Endothelial cell of umbilical vein (primary cell): ENCODE measurements around the gene GSC2. TPM values are rescaled to one million over a fixed set of nuclear protein-coding genes. Genes with fewer than 3 reads are reported as not detected.

Experiments
- BruUV-seq: library from RNA; stranded (reverse); fragments of 400-500 nt; replicated peaks from 2 replicates; lab custom pipeline; 2021; lab: Mats Ljungman, UMichigan
- CTCF ChIA-PET: fragments of 300-600, 350-600 bp; sonication (Branson Sonifier 250); formaldehyde crosslinking; loops from one replicate; lab custom pipeline; 2021; ENCODE audit warnings: antibody characterized with exemption, inconsistent platforms; lab: Charles Lee
- POLR2A ChIA-PET: fragments of 300-600, 350-600 bp; sonication (Branson Sonifier 250); formaldehyde crosslinking; loops from one replicate; lab custom pipeline; 2021; ENCODE audit warnings: antibody characterized with exemption, inconsistent platforms; lab: Charles Lee
- DNase-seq: peaks from one replicate; pipeline ENCODE4 v3.0.0-alpha.2; 2011; ENCODE audit warnings: low read depth, low spot score
- FAIRE-seq: peaks from 2 replicates; lab custom pipeline; 2011; peaks lifted over from hg19 to GRCh38; lab: Jason Lieb, UNC
- H2AFZ ChIP-seq: 2 replicates; pipeline ENCODE4 v1.6.0; 2012; ENCODE audit warnings: low read depth, low read length, control low read depth, inconsistent platforms
- H3K27ac ChIP-seq: 2 replicates; pipeline ENCODE4 v1.5.1; 2011; ENCODE audit warnings: low read depth, mild to moderate bottlenecking, control low read depth, low read length, moderate library complexity; ENCODE audit not compliant: insufficient read depth
- H3K27me3 ChIP-seq, 2 experiments: 2 replicates each; pipeline versions ENCODE4 v1.6.0 to v1.6.1; 2011; ENCODE audit warnings: low read length in 2 of 2, mixed read lengths in 1 of 2; ENCODE audit not compliant: control insufficient read depth in 2 of 2, insufficient read depth in 2 of 2
- H3K36me3 ChIP-seq, 2 experiments: 2 replicates in 1 of 2; 3 replicates in 1 of 2; pipeline ENCODE4 v1.5.1; 2011; ENCODE audit warnings: low read length in 2 of 2, mild to moderate bottlenecking in 1 of 2, moderate library complexity in 1 of 2; ENCODE audit not compliant: control insufficient read depth in 2 of 2, insufficient read depth in 2 of 2; ENCODE audit errors: extremely low read depth in 1 of 2
- H3K4me1 ChIP-seq: 3 replicates; pipeline ENCODE4 v1.5.1; 2011; ENCODE audit warnings: mild to moderate bottlenecking, low read length; ENCODE audit not compliant: control insufficient read depth, insufficient read depth; ENCODE audit errors: extremely low read depth
- H3K4me2 ChIP-seq: 2 replicates; pipeline ENCODE4 v1.6.1; 2011; ENCODE audit warnings: low read length, control low read depth, mixed read lengths; ENCODE audit not compliant: insufficient read depth
- H3K4me3 ChIP-seq, 3 experiments: fragments of 200-600 bp in 1 of 3; sonication (generic), shearing (Covaris generic) in 1 of 3; replicated peaks in 1 of 3; 2 replicates each; pipeline ENCODE4 v1.5.1; 2011 to 2016; ENCODE audit warnings: control low read depth in 3 of 3, low read length in 3 of 3, mild to moderate bottlenecking in 2 of 3, inconsistent platforms in 1 of 3, low read depth in 1 of 3, moderate library complexity in 1 of 3; ENCODE audit not compliant: insufficient read depth in 1 of 3
- H3K79me2 ChIP-seq: 2 replicates; pipeline ENCODE4 v1.6.0; 2012; ENCODE audit warnings: low read length, inconsistent platforms; ENCODE audit not compliant: control insufficient read depth, insufficient read depth
- H3K9ac ChIP-seq: replicated peaks from 2 replicates; pipeline ENCODE3; 2011; ENCODE audit warnings: low read length, control low read depth; ENCODE audit not compliant: insufficient read depth; ENCODE audit errors: extremely low read depth
- H3K9me1 ChIP-seq: replicated peaks from 3 replicates; pipeline ENCODE4 v1.6.0; 2011; ENCODE audit warnings: mild to moderate bottlenecking, low read length; ENCODE audit not compliant: control insufficient read depth, insufficient read depth; ENCODE audit errors: extremely low read depth
- H3K9me3 ChIP-seq: replicated peaks from 2 replicates; pipeline ENCODE4 v1.5.1; 2012; ENCODE audit warnings: low read length, inconsistent platforms; ENCODE audit not compliant: control insufficient read depth, insufficient read depth
- H4K20me1 ChIP-seq: replicated peaks from 2 replicates; pipeline ENCODE3; 2011; ENCODE audit warnings: mild to moderate bottlenecking, low read length; ENCODE audit not compliant: control insufficient read depth, insufficient read depth; ENCODE audit errors: extremely low read depth
- FOS ChIP-seq: IDR thresholded peaks from 2 replicates; pipeline ENCODE4 v1.6.1; 2011; ENCODE audit warnings: mild to moderate bottlenecking, low read length, moderate library complexity, borderline replicate concordance; ENCODE audit not compliant: insufficient read depth
- JUN ChIP-seq: IDR thresholded peaks from 2 replicates; pipeline ENCODE4 v1.6.1; 2011; ENCODE audit warnings: borderline replicate concordance, low read depth; ENCODE audit not compliant: insufficient read length, insufficient read depth
- MYC ChIP-seq: IDR thresholded peaks from one replicate; pipeline ENCODE4 v1.6.1; 2011; ENCODE audit warnings: mild to moderate bottlenecking, low read depth, low read length
- POLR2A ChIP-seq: IDR thresholded peaks from 2 replicates; pipeline ENCODE4 v1.6.1; 2012; ENCODE audit warnings: low read depth, mild to moderate bottlenecking, control low read depth, low read length
- dilution Hi-C: fragments of 300-500 bp; cut with MboI; formaldehyde crosslinking; loops from one replicate; pipeline ENCODE4 v1.15.0; 2019; ENCODE audit warnings: low sequenced_read_pairs; ENCODE audit not compliant: extremely low pct_ligation_motif_present
- intact Hi-C: fragments of 100-400 bp; cut with micrococcal nuclease; formaldehyde crosslinking; loops from one replicate; pipeline ENCODE4 v1.10.0; 2022
- polyA plus RNA-seq, 4 experiments: library from polyadenylated mRNA; depleted of rRNA in 3 of 4; stranded (reverse) in 3 of 4; unstranded in 1 of 4; fragments of >200 nt; gene quantifications; 2 replicates each; pipeline versions ENCODE4 v1.2.1 to v1.2.3, GENCODE V29; 2011 to 2012; ENCODE audit warnings: missing spikeins in 1 of 4
- total RNA-seq: library from RNA; stranded (reverse); gene quantifications from 2 replicates; pipeline ENCODE4 v1.2.3, GENCODE V29; 2021
- TF ChIP-seq, protein P1 (sequence below), 2 donors: IDR thresholded peaks; 1 replicate in 1 of 2; 2 replicates in 1 of 2; pipeline ENCODE4 v1.5.1; 2011; ENCODE audit warnings: low read length in 2 of 2, mild to moderate bottlenecking in 2 of 2, moderate library complexity in 2 of 2, control low read depth in 1 of 2, inconsistent platforms in 1 of 2, low read depth in 1 of 2; ENCODE audit not compliant: insufficient read depth in 1 of 2; ENCODE audit errors: extremely low read depth in 1 of 2
- TF ChIP-seq, protein P2 (sequence below): IDR thresholded peaks from 2 replicates; pipeline ENCODE4 v1.6.1; 2011; ENCODE audit not compliant: insufficient read depth, insufficient read length

The GSC2 gene
- total and polyA plus RNA-seq, 2 donors (not counting 3 experiments of a cell fraction or from before 2014, with no cell fraction given): not detected

DNA sequence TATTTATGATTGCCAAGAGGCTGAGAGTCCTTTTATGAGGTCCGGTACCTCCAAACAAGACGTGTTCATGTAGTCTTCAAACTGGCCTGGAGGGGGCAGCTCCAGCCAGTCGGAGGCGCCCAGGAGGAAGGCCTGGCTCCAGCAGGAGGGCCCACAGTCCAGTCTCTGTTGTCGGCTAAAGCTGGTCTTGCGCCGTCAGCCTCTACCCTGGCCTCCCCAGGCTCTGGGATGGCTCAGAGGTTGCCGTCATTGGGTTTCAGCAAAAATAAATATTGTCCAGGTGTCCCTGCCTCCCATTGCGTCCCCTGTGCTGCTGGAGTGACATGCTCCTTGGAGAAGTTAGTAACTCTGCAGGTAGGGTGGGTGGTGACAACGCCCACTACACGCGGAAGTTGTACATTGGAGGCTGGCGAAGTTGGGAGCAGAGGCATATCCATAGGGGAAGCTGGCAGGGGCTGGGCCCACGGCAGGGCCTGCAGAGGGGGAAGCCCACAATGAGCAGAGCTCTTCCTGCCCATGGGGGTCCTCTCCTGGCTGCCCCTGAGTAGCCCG, 29.5 kb upstream of the GSC2 start:
- DNase-seq: peak; percentile 81
- peak; percentile 96 for FAIRE-seq
- Histone ChIP-seq H3K79me2 (peaks cover 11% of the 10 kb centered on the region), H3K9me1 (no peaks in the 10 kb centered on the region), H3K9ac (no peak overlapping the region), H3K9me3 (no peaks in the 10 kb centered on the region), H3K27ac (no peak overlapping the region), H3K27me3 (no peaks in the 10 kb centered on the region), H2AFZ (peak overlapping the region; percentile 86), H3K4me1 (peaks cover 7% of the 10 kb centered on the region), H3K4me3 (peak overlapping the region; percentile 50 to 89 (median 60)), H4K20me1 (no peaks in the 10 kb centered on the region), H3K4me2 (peak overlapping the region; percentile 92), H3K36me3 (peaks cover 0 to 5% of the 10 kb centered on the region in 2 experiments)
- ChIA-PET CTCF (interaction anchor here (0.6 to 3.5 kb wide), 35 partner anchors 8 to 544 kb away, joined by 3 to 25 read pairs (median 4); partner anchors contain the start of genes C22orf39, CLTCL1, ESS2 and GP1BB), POLR2A (interaction anchor here (1.1 kb wide), 1 partner anchor 112 kb away, joined by 5 read pairs; the partner anchor contains the start of gene CLTCL1)
- no TSS peak for BruUV-seq
- TF ChIP-seq, protein P1, sequence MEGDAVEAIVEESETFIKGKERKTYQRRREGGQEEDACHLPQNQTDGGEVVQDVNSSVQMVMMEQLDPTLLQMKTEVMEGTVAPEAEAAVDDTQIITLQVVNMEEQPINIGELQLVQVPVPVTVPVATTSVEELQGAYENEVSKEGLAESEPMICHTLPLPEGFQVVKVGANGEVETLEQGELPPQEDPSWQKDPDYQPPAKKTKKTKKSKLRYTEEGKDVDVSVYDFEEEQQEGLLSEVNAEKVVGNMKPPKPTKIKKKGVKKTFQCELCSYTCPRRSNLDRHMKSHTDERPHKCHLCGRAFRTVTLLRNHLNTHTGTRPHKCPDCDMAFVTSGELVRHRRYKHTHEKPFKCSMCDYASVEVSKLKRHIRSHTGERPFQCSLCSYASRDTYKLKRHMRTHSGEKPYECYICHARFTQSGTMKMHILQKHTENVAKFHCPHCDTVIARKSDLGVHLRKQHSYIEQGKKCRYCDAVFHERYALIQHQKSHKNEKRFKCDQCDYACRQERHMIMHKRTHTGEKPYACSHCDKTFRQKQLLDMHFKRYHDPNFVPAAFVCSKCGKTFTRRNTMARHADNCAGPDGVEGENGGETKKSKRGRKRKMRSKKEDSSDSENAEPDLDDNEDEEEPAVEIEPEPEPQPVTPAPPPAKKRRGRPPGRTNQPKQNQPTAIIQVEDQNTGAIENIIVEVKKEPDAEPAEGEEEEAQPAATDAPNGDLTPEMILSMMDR (IDR thresholded peaks at IDR 0.05; ENCODE audit: extremely low read depth in 1 of 2, insufficient read depth in 1 of 2, low read depth in 1 of 2, low read length in 2 of 2): peak; percentile 76 to 83
- TF ChIP-seq MYC (no peak), JUN (no peak), POLR2A (no peak), FOS (no peak)
- TF ChIP-seq, protein P2, sequence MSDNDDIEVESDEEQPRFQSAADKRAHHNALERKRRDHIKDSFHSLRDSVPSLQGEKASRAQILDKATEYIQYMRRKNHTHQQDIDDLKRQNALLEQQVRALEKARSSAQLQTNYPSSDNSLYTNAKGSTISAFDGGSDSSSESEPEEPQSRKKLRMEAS: no peak
- intact Hi-C loops (loop anchor here (1.0 to 5.0 kb wide), 4 partner anchors 253 to 451 kb away; partner anchors contain the start of genes C22orf39, CDC45, MRPL40 and UFD1), dilution Hi-C loops (no loop called here)
